H1 (cell line): Measurements from ENCODE around the gene RGP1. TPM values are rescaled to one million over a fixed set of nuclear protein-coding genes. Genes with fewer than 3 reads are reported as not detected.

Experiments used
- CTCF ChIA-PET: fragments of 300-600 bp; sonication (Branson Sonifier 250); formaldehyde crosslinking; loops from one replicate; lab custom pipeline; 2021; ENCODE audit not compliant: partially characterized antibody; lab: Charles Lee
- POLR2A ChIA-PET: fragments of 300-600 bp; sonication (Branson Sonifier 250); formaldehyde crosslinking; loops from one replicate; lab custom pipeline; 2021; ENCODE audit warnings: inconsistent platforms; ENCODE audit not compliant: partially characterized antibody; lab: Charles Lee
- DNase-seq, 2 experiments: peaks; one replicate each; pipeline versions ENCODE4 v3.0.0 to v3.0.0-alpha.2; 2010 to 2022; ENCODE audit warnings: low spot score in 2 of 2, low read depth in 1 of 2, mixed read lengths in 1 of 2
- FAIRE-seq: peaks from 2 replicates; lab custom pipeline; 2011; peaks lifted over from hg19 to GRCh38; lab: Jason Lieb, UNC
- H2AFZ ChIP-seq: 2 replicates; pipeline ENCODE4 v1.8.1; 2012; ENCODE audit warnings: low read length, inconsistent platforms
- H2AK5ac ChIP-seq: 2 replicates; pipeline ENCODE4 v1.6.1; 2013; ENCODE audit warnings: low read depth, low read length
- H2BK120ac ChIP-seq: replicated peaks from 2 replicates; pipeline ENCODE3; 2013; ENCODE audit warnings: low read depth, low read length, inconsistent platforms
- H2BK12ac ChIP-seq: 2 replicates; pipeline ENCODE4 v1.6.1; 2013; ENCODE audit warnings: low read depth, low read length
- H2BK15ac ChIP-seq: 2 replicates; pipeline ENCODE4 v1.6.1; 2013; ENCODE audit warnings: low read length
- H2BK20ac ChIP-seq: 2 replicates; pipeline ENCODE4 v1.6.1; 2013; ENCODE audit warnings: low read length
- H2BK5ac ChIP-seq: 2 replicates; pipeline ENCODE4 v1.6.1; 2013; ENCODE audit warnings: low read depth, low read length
- H3K14ac ChIP-seq: 2 replicates; pipeline ENCODE4 v1.6.1; 2013; ENCODE audit warnings: inconsistent platforms; ENCODE audit not compliant: insufficient read length
- H3K18ac ChIP-seq: 2 replicates; pipeline ENCODE4 v1.6.1; 2013; ENCODE audit warnings: low read length; ENCODE audit errors: extremely low read depth
- H3K23ac ChIP-seq: 2 replicates; pipeline ENCODE4 v1.6.1; 2013; ENCODE audit warnings: inconsistent platforms; ENCODE audit not compliant: insufficient read length
- H3K23me2 ChIP-seq: 2 replicates; pipeline ENCODE4 v1.6.1; 2013; ENCODE audit warnings: low read depth, low read length
- H3K27ac ChIP-seq: 2 replicates; pipeline ENCODE4 v1.6.1; 2011; ENCODE audit warnings: low read depth, low read length, inconsistent platforms
- H3K27me3 ChIP-seq, 4 experiments: replicated peaks in 1 of 4; 1 replicate in 1 of 4; 2 replicates in 3 of 4; pipeline versions ENCODE4 v1.6.1 to v1.8.1; 2011 to 2013; ENCODE audit warnings: low read length in 3 of 4, mild to moderate bottlenecking in 3 of 4, inconsistent platforms in 2 of 4, mixed read lengths in 2 of 4, moderate library complexity in 1 of 4; ENCODE audit not compliant: control insufficient read depth in 3 of 4, insufficient read depth in 3 of 4; ENCODE audit errors: extremely low read depth in 1 of 4
- H3K36me3 ChIP-seq, 4 experiments: 2 replicates each; pipeline versions ENCODE4 v1.6.1 to v1.8.1; 2011 to 2013; ENCODE audit warnings: mild to moderate bottlenecking in 4 of 4, low read length in 3 of 4, moderate library complexity in 2 of 4, control low read depth in 1 of 4, inconsistent platforms in 1 of 4; ENCODE audit not compliant: insufficient read depth in 4 of 4, control insufficient read depth in 2 of 4
- H3K4ac ChIP-seq: replicated peaks from 2 replicates; pipeline ENCODE3; 2013; ENCODE audit warnings: low read length, low read depth, mixed read lengths, inconsistent platforms; ENCODE audit not compliant: insufficient read length
- H3K4me1 ChIP-seq, 4 experiments: replicated peaks in 1 of 4; 1 replicate in 1 of 4; 2 replicates in 3 of 4; pipeline versions ENCODE4 v1.6.1 to v1.8.1; 2011 to 2013; ENCODE audit warnings: low read length in 3 of 4, inconsistent platforms in 2 of 4, mixed read lengths in 1 of 4; ENCODE audit not compliant: insufficient read depth in 4 of 4, control insufficient read depth in 3 of 4
- H3K4me2 ChIP-seq, 2 experiments: 2 replicates each; pipeline versions ENCODE4 v1.6.1 to v1.8.1; 2011 to 2013; ENCODE audit warnings: low read depth in 2 of 2, low read length in 2 of 2, control low read depth in 1 of 2, inconsistent platforms in 1 of 2, mild to moderate bottlenecking in 1 of 2; ENCODE audit not compliant: insufficient read depth in 1 of 2
- H3K4me3 ChIP-seq, 4 experiments: fragments of 200-600, 300-600 bp in 1 of 4; sonication (generic), shearing (Covaris generic), sonication (Bioruptor Twin) in 1 of 4; 2 replicates each; pipeline versions ENCODE4 v1.5.1 to v1.8.1; 2011 to 2016; ENCODE audit warnings: low read length in 4 of 4, low read depth in 3 of 4, control low read depth in 2 of 4, inconsistent platforms in 2 of 4, mild to moderate bottlenecking in 2 of 4, mixed read lengths in 1 of 4, moderate library complexity in 1 of 4; ENCODE audit not compliant: insufficient read depth in 2 of 4; ENCODE audit errors: extremely low read depth in 1 of 4
- H3K56ac ChIP-seq: replicated peaks from 2 replicates; pipeline ENCODE3; 2013; ENCODE audit warnings: low read depth, mild to moderate bottlenecking, mixed read lengths, low read length, inconsistent platforms; ENCODE audit not compliant: insufficient read length
- H3K79me1 ChIP-seq: 2 replicates; pipeline ENCODE4 v1.6.1; 2013; ENCODE audit warnings: low read depth, low read length, control low read depth
- H3K79me2 ChIP-seq, 2 experiments: 2 replicates each; pipeline versions ENCODE4 v1.6.1 to v1.8.1; 2012 to 2013; ENCODE audit warnings: low read length in 2 of 2, mild to moderate bottlenecking in 2 of 2, inconsistent platforms in 1 of 2; ENCODE audit not compliant: insufficient read depth in 2 of 2, control insufficient read depth in 1 of 2
- H3K9ac ChIP-seq, 4 experiments: replicated peaks in 1 of 4; 1 replicate in 1 of 4; 2 replicates in 3 of 4; pipeline versions ENCODE4 v1.6.1 to v1.8.1; 2011 to 2013; ENCODE audit warnings: low read depth in 3 of 4, low read length in 3 of 4, control low read depth in 2 of 4, mild to moderate bottlenecking in 2 of 4, moderate library complexity in 2 of 4, inconsistent platforms in 1 of 4; ENCODE audit errors: extremely low read depth in 1 of 4
- H3K9me3 ChIP-seq, 2 experiments: 2 replicates each; pipeline versions ENCODE4 v1.6.1 to v1.8.1; 2012 to 2013; ENCODE audit warnings: mild to moderate bottlenecking in 2 of 2, moderate library complexity in 2 of 2, control low read depth in 1 of 2, inconsistent platforms in 1 of 2, low read depth in 1 of 2, low read length in 1 of 2, mixed read lengths in 1 of 2; ENCODE audit not compliant: insufficient read depth in 2 of 2
- H4K20me1 ChIP-seq, 2 experiments: replicated peaks in 1 of 2; 2 replicates each; pipeline versions ENCODE3 to v1.8.1; 2011 to 2013; ENCODE audit warnings: inconsistent platforms in 2 of 2, low read length in 2 of 2, mild to moderate bottlenecking in 1 of 2; ENCODE audit not compliant: insufficient read depth in 2 of 2, control insufficient read depth in 1 of 2
- H4K5ac ChIP-seq: 2 replicates; pipeline ENCODE4 v1.6.1; 2013; ENCODE audit warnings: low read length, low read depth, mixed read lengths, inconsistent platforms; ENCODE audit not compliant: insufficient read length
- H4K8ac ChIP-seq: 2 replicates; pipeline ENCODE4 v1.8.0; 2013; ENCODE audit warnings: mild to moderate bottlenecking, moderate library complexity, low read length, inconsistent platforms; ENCODE audit not compliant: insufficient read depth; ENCODE audit errors: extremely low read depth
- H4K91ac ChIP-seq: replicated peaks from 2 replicates; pipeline ENCODE3; 2013; ENCODE audit warnings: low read length, mixed read lengths, inconsistent platforms; ENCODE audit not compliant: insufficient read length
- ATF3 ChIP-seq: IDR thresholded peaks from 2 replicates; pipeline ENCODE4 v1.6.1; 2011; ENCODE audit warnings: low read depth, mild to moderate bottlenecking, low read length; ENCODE audit not compliant: insufficient read depth
- BCL11A ChIP-seq, 2 experiments: IDR thresholded peaks; one replicate each; pipeline ENCODE4 v1.6.1; 2011; ENCODE audit warnings: low read depth in 2 of 2, low read length in 2 of 2, mild to moderate bottlenecking in 2 of 2
- CREB1 ChIP-seq: IDR thresholded peaks from 2 replicates; pipeline ENCODE4 v1.6.1; 2012; ENCODE audit warnings: inconsistent platforms
- CTCF ChIP-seq, 3 experiments: IDR thresholded peaks; 1 replicate in 2 of 3; 2 replicates in 1 of 3; pipeline versions ENCODE4 v1.5.1 to v1.6.1; 2011; ENCODE audit warnings: low read length in 3 of 3, mild to moderate bottlenecking in 3 of 3, inconsistent platforms in 2 of 3, low read depth in 1 of 3, moderate library complexity in 1 of 3; ENCODE audit not compliant: insufficient read depth in 1 of 3; ENCODE audit errors: control extremely low read depth in 1 of 3
- JUN ChIP-seq: IDR thresholded peaks from 2 replicates; pipeline ENCODE4 v1.6.1; 2011; ENCODE audit warnings: low read depth, mild to moderate bottlenecking, improper control_type of control experiment, low read length
- KDM1A ChIP-seq: fragments of 200-600, 300-600 bp; sonication (generic); IDR thresholded peaks from 2 replicates; pipeline ENCODE4 v1.7.1; 2016; ENCODE audit warnings: mild to moderate bottlenecking, low read length, borderline replicate concordance
- KDM4A ChIP-seq: IDR thresholded peaks from one replicate; pipeline ENCODE4 v1.7.1; 2012; ENCODE audit warnings: low read depth, mild to moderate bottlenecking, moderate library complexity, low read length, inconsistent platforms; ENCODE audit not compliant: severe bottlenecking
- MAFK ChIP-seq: IDR thresholded peaks from 2 replicates; pipeline ENCODE4 v1.6.1; 2012; ENCODE audit warnings: low read depth, mild to moderate bottlenecking, improper control_type of control experiment, low read length
- ZNF274 ChIP-seq: IDR thresholded peaks from 2 replicates; pipeline ENCODE4 v1.7.0; 2012; ENCODE audit warnings: low read length, borderline replicate concordance; ENCODE audit errors: extremely low read depth
- WGBS, 2 experiments: shearing (Covaris generic) in 1 of 2; methylation state at CpG; one replicate each; pipeline versions ENCODE4 v1.1.6 to v1.1.7; 2013 to 2015; ENCODE audit warnings: low lambda C conversion rate in 2 of 2, mixed read lengths in 2 of 2, inconsistent platforms in 1 of 2, low coverage in 1 of 2, missing lambda C conversion rate in 1 of 2; ENCODE audit not compliant: insufficient replicate concordance in 2 of 2, insufficient coverage in 1 of 2, insufficient read length in 1 of 2; ENCODE audit errors: extremely low coverage in 1 of 2, missing lambda C conversion rate in 1 of 2; 5-methylcytosine and 5-hydroxymethylcytosine counted together
- polyA plus RNA-seq, 7 experiments: library from polyadenylated mRNA; depleted of rRNA in 3 of 7; stranded (reverse) in 5 of 7; unstranded in 2 of 7; fragments of >200 nt in 5 of 7; fragments of 200-250 nt in 2 of 7; gene quantifications; 1 replicate in 5 of 7; 2 replicates in 1 of 7; 4 replicates in 1 of 7; pipeline versions ENCODE4 v1.2.1 to v1.2.3, GENCODE V29; 2011 to 2013; ENCODE audit warnings: missing spikeins in 2 of 7, mixed read lengths in 2 of 7
- total RNA-seq: library from RNA; stranded (reverse); fragmentation: NEBNext Ultra II Directional; extraction: Animal tissue kit (Norgen Biotek cat#: 25700); gene quantifications from 2 replicates; pipeline ENCODE4 v1.2.1, GENCODE V29; 2021

RGP1 gene
- total and polyA plus RNA-seq, 2 of the 8 experiments (the other 6 are each of a cell fraction or from before 2014, with no cell fraction given): 11.8 to 22.7 TPM

GRCh38 chr9:35798658-35799374 is 49.7 kb downstream of the RGP1 start:
- ChIA-PET CTCF (interaction anchor here (0.6 to 4.8 kb wide), 7 partner anchors 8 to 37 kb away, joined by 3 to 18 read pairs (median 3); partner anchors contain the start of genes HINT2 and SPAG8), POLR2A (interaction anchor here (1.1 to 1.5 kb wide), 4 partner anchors 9 to 22 kb away, joined by 3 read pairs; partner anchors contain the start of gene HINT2)
- Histone ChIP-seq H3K4me2 (no peak overlapping the region), H3K18ac (no peak overlapping the region), H4K5ac (no peak overlapping the region), H3K36me3 (peaks cover 0 to 4% (median 0%) of the 10 kb centered on the region in 4 experiments; a peak in 3 of 8 replicates), H2BK5ac (no peak overlapping the region), H3K27me3 (no peaks in the 10 kb centered on the region), H3K4me1 (no peaks in the 10 kb centered on the region), H2AFZ (no peak overlapping the region), H2BK20ac (no peak overlapping the region), H4K8ac (no peak overlapping the region), H3K14ac (no peak overlapping the region), H2BK120ac (no peak overlapping the region), H3K9ac (peak overlapping the region in 1 of 4 experiments; percentile 11; a peak in 1 of 7 replicates), H3K9me3 (no peaks in the 10 kb centered on the region), H2BK15ac (no peak overlapping the region), H3K4me3 (no peak overlapping the region), H4K91ac (no peak overlapping the region), H2BK12ac (no peak overlapping the region), H4K20me1 (peaks cover 0 to 2% of the 10 kb centered on the region in 2 experiments), H3K4ac (no peak overlapping the region), H3K79me2 (no peaks in the 10 kb centered on the region), H3K56ac (no peak overlapping the region), H3K79me1 (no peaks in the 10 kb centered on the region), H2AK5ac (no peak overlapping the region), H3K23me2 (no peaks in the 10 kb centered on the region; the same call in 1 of the 2 replicates), H3K23ac (no peak overlapping the region), H3K27ac (no peak overlapping the region)
- no peak for DNase-seq
- FAIRE-seq: no peak
- 84% methylated on average over 4 of the region's 4 CpGs; no CpG with 5 or more reads in 1 of the 2 experiments for WGBS, 2 experiments
- TF ChIP-seq ZNF274 (no peak), CREB1 (no peak), CTCF (IDR thresholded peaks at IDR 0.05; ENCODE audit: control extremely low read depth in 1 of 3, insufficient read depth in 1 of 3, low read depth in 1 of 3, low read length in 3 of 3) (no peak), MAFK (no peak), KDM1A (no peak), BCL11A (IDR thresholded peaks at IDR 0.05; ENCODE audit: low read depth in 2 of 2, low read length in 2 of 2) (no peak), ATF3 (no peak), KDM4A (no peak), JUN (no peak)
